SKM-1 treated with dmso at 0.1 percent for 144 hours (cell line): Measurements from ENCODE around the gene COL12A1.
"Not testable (repeated sequence)": the region's sequence is repeated elsewhere in the genome, so short reads cannot be mapped to it uniquely, and the experiment has no call there.

ENCODE experiments used
- DNase-seq: peaks from one replicate; lab custom pipeline; 2025; ENCODE audit not compliant: unreplicated experiment; lab: John Stamatoyannopoulos, UW

Gene COL12A1

GRCh38 chr6:75213112-75213511 lies 7.3 kb upstream of the COL12A1 start:
- no peak for DNase-seq

- no peak for DNase-seq
Observed at GRCh38 chr6:75211920-75212590, 6.2 kb upstream of the COL12A1 start.

- DNase-seq, result peak; percentile 46
Observed at GRCh38 chr6:75210885-75211739, 5.3 kb upstream of the COL12A1 start.

GRCh38 chr6:75209184-75209723 lies 3.4 kb upstream of the COL12A1 start:
- DNase-seq, result no peak

- peak; percentile 70 for DNase-seq
Observed at GRCh38 chr6:75208298-75209183, 2.7 kb upstream of the COL12A1 start.

GRCh38 chr6:75206576-75207342 lies 906 bp upstream of the COL12A1 start:
- no peak for DNase-seq

- DNase-seq, result no peak
Observed at GRCh38 chr6:75204959-75205775, 686 bp downstream of the COL12A1 start.

GRCh38 chr6:75204217-75204958 lies 1.5 kb downstream of the COL12A1 start:
- DNase-seq, result peak; percentile 59

- DNase-seq, result no peak
Observed at GRCh38 chr6:75203721-75204120, 2.1 kb downstream of the COL12A1 start.

- no peak for DNase-seq
Observed at GRCh38 chr6:75202676-75203131, 3.1 kb downstream of the COL12A1 start.

GRCh38 chr6:75201901-75202672 lies 3.8 kb downstream of the COL12A1 start:
- no peak for DNase-seq

GRCh38 chr6:75201021-75201420 lies 4.8 kb downstream of the COL12A1 start:
- no peak for DNase-seq

- no peak for DNase-seq
Observed at GRCh38 chr6:75199889-75200288, 6.0 kb downstream of the COL12A1 start.

- DNase-seq, result no peak
Observed at GRCh38 chr6:75196081-75196687, 9.7 kb downstream of the COL12A1 start.

- DNase-seq, result no peak
Observed at GRCh38 chr6:75188221-75188925, 17.5 kb downstream of the COL12A1 start.

GRCh38 chr6:75186581-75186980 lies 19.3 kb downstream of the COL12A1 start:
- not testable (repeated sequence) for DNase-seq

- no peak for DNase-seq
Observed at GRCh38 chr6:75183099-75183541, 22.7 kb downstream of the COL12A1 start.
